GM20000 (cell line): ENCODE data around the gene MYL6.
"Not testable (repeated sequence)": the region's sequence is repeated elsewhere in the genome, so short reads cannot be mapped to it uniquely, and the experiment has no call there.

ENCODE experiments used
- DNase-seq: peaks from one replicate; pipeline ENCODE4 v3.0.0; 2012; ENCODE audit warnings: low spot score
- CTCF ChIP-seq: IDR thresholded peaks from 2 replicates; pipeline ENCODE4 v1.5.1; 2012; ENCODE audit warnings: mild to moderate bottlenecking, control low read depth; ENCODE audit errors: extremely low read depth, missing control alignments

The MYL6 gene

DNA sequence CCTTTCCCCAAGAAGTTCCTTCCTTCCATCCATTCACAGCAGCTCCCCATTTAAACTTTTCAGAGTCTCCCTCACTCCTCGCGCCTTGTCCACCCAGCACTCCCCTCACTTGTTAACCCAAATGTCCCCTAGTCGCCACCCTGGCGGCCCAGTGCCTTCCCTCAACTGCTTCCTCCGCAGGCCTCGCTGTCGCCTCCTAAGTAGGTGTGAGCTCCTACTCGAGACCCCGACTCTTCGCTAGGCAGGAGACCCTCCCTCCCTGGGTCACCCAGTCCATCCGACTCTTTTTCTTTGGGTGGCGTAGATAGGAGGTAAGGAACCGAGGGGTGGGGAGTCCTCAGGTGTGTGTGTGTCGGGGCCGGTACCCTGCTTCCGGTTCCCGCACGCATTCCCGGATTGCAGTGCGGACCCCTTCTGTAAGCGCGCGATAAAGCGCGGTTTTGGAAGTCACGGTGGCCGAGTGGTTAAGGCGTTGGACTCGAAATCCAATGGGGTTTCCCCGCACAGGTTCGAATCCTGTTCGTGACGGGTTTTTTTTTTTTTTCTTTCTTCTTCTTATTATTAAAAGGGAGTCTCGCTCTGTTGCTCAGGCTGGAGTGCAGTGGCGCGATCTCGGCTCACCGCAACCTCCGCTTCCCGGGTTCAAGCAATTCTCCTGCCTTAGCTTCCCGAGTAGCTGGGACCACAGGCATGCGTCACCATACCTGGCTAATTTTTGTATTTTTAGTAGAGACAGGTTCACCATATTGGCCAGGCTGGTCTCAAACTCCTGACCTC is 31.9 kb downstream of the MYL6 start:
- DNase-seq = peak; percentile 77
- no peak for TF ChIP-seq CTCF

GRCh38 chr12:56190695-56191155 is 32.6 kb downstream of the MYL6 start:
- no peak for DNase-seq
- TF ChIP-seq CTCF = no peak

DNA sequence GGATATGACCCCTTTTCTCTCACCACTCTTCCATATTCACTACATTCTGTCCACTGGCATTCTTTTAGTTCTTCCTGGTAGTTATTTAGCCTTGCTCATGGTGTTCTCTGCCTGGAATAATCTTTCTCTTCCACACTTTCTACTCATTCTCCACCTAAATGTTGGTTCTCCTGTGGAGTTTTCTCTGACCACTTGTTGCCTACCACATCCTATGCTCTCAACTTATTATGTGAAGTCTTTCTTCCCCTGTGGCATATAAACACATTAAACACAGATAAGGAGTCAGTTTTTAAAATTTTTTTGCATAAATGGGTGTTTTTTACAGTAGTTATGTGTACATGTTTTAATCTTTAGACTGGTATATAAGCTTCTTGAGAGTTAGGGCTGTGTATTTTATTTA is 34.4 kb downstream of the MYL6 start:
- DNase-seq = no peak
- TF ChIP-seq CTCF = no peak

DNA sequence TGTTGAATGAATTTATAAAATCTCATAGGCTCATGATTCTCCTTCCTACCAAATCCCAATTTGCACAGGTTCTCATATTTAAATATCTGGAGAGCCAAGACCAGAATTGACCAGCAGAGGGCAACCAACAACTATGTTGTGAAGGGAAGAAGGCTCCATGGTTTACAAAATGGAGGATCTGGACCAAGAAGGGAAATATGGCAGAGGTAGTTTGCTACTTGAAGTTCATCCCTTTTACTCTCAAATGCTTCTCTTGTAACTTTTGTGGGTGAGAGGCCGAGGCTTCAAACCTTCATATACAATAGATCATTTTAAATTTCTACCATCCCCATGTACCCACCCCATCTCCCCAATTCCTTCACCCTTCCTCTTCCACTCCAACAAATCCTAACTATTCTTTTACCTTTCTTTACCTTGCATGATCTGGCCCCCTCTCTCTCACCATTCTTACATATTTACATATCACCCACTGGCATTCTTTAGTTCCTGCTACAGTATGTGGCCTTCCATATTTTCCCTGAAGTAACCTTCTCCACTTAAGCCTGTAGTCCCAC is 34.9 kb downstream of the MYL6 start:
- no peak for TF ChIP-seq CTCF
- DNase-seq = peak; percentile 81

GRCh38 chr12:56196818-56197550 is 38.8 kb downstream of the MYL6 start:
- not testable (repeated sequence) for DNase-seq

DNA sequence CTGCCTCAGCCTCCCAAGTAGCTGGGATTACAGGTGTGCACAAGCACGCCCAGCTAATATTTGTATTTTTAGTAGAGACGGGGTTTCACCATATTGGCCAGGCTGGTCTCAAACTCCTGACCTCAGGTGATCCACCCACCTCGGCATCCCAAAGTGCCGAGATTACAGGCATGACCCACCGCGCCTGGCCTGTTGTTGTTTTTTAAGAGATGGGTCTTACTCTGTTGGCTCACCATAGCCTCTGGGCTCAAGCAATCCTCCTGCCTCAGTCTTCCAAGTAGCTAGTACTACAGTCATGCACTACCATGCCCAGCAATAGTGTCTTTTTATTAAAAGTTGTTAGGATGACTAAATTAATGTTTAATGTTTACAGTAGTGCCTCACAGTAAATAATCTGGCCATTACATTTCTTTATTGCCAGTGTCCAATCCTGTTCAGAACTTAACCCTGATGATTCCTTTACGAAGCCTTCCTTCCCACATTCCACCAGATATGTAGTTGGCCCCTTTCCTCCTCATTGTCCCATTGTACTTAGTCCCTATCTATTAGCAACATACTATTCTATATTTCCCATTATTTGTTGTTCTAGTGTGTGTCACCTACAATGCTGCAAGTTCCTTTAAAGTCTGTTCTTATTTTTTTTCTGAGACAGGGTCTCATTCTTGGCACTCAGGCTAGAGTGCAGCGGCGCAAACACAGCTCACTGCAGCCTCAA is 39.9 kb downstream of the MYL6 start:
- no peak for DNase-seq
- TF ChIP-seq CTCF = no peak

GRCh38 chr12:56198836-56199235 is 40.7 kb downstream of the MYL6 start:
- DNase-seq = no peak
- no peak for TF ChIP-seq CTCF
